Coronary artery (tissue), 2 donors: ENCODE data around the gene BICD1.
A peak's percentile ranks its signal among the peaks of the same experiment; 100 is the strongest.

ENCODE experiments used
- DNase-seq: peaks from one replicate; pipeline ENCODE4 v3.0.0-alpha.2; 2017; ENCODE audit warnings: low spot score
- H3K27ac ChIP-seq, 2 donors: fragments of 200-600 bp; sonication (generic); one replicate each; pipeline ENCODE4 v1.5.1; 2016 to 2019
- H3K4me3 ChIP-seq: fragments of 200-600 bp; sonication (generic); 2 replicates; pipeline ENCODE4 v1.5.1; 2016; ENCODE audit warnings: mild to moderate bottlenecking, moderate library complexity
- TF ChIP-seq, protein P1 (sequence below): fragments of 200-600 bp; sonication (generic); IDR thresholded peaks from one replicate; pipeline ENCODE4 v1.5.1; 2019; ENCODE audit warnings: antibody characterized with exemption

BICD1 gene

GRCh38 chr12:32397696-32398095 lies 291.0 kb downstream of the BICD1 start:
- no peak for DNase-seq
- Histone ChIP-seq H3K4me3 (no peak overlapping the region), H3K27ac (no peak overlapping the region)
- TF ChIP-seq, protein P1, sequence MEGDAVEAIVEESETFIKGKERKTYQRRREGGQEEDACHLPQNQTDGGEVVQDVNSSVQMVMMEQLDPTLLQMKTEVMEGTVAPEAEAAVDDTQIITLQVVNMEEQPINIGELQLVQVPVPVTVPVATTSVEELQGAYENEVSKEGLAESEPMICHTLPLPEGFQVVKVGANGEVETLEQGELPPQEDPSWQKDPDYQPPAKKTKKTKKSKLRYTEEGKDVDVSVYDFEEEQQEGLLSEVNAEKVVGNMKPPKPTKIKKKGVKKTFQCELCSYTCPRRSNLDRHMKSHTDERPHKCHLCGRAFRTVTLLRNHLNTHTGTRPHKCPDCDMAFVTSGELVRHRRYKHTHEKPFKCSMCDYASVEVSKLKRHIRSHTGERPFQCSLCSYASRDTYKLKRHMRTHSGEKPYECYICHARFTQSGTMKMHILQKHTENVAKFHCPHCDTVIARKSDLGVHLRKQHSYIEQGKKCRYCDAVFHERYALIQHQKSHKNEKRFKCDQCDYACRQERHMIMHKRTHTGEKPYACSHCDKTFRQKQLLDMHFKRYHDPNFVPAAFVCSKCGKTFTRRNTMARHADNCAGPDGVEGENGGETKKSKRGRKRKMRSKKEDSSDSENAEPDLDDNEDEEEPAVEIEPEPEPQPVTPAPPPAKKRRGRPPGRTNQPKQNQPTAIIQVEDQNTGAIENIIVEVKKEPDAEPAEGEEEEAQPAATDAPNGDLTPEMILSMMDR = no peak

DNA sequence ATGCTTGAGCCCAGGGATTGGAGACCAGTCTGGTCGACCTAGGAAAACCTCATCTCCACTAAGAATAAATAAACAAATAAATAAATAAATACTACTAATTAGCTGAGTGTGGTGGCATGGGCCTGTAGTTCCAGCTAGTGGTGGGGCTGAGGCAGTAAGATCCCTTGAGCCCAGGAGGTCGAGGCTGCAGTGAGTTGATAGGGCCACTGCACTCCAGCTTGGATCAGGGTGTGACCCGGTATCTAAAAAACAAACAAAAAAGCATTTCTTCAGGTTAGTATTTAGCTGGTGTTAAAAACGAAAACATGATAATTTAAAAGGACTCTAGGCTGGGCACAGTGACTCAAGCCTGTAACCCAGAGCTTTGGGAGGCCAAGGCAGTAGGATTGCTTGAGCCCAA lies 291.5 kb downstream of the BICD1 start:
- H3K27ac ChIP-seq = no peak overlapping the region
- no peak for DNase-seq
- H3K4me3 ChIP-seq = no peak overlapping the region
- TF ChIP-seq, protein P1 = no peak

GRCh38 chr12:32398816-32399369 lies 292.2 kb downstream of the BICD1 start:
- Histone ChIP-seq H3K27ac (peak overlapping the region in 1 of 2 donors; percentile 75), H3K4me3 (peak overlapping the region; percentile 90)
- no peak for DNase-seq
- TF ChIP-seq, protein P1 = no peak

- Histone ChIP-seq H3K4me3 (peak within 1 kb of the TSS; percentile 90), H3K27ac (peak within 1 kb of the TSS; percentile 54 to 75)
- TF ChIP-seq, protein P1 = no peak
- peak; percentile 88 for DNase-seq
Measured at GRCh38 chr12:32399370-32400113, 292.9 kb downstream of the BICD1 start, which contains the start of gene FGD4. TSS of gene FGD4 (plus strand) at chr12:32399558.

DNA sequence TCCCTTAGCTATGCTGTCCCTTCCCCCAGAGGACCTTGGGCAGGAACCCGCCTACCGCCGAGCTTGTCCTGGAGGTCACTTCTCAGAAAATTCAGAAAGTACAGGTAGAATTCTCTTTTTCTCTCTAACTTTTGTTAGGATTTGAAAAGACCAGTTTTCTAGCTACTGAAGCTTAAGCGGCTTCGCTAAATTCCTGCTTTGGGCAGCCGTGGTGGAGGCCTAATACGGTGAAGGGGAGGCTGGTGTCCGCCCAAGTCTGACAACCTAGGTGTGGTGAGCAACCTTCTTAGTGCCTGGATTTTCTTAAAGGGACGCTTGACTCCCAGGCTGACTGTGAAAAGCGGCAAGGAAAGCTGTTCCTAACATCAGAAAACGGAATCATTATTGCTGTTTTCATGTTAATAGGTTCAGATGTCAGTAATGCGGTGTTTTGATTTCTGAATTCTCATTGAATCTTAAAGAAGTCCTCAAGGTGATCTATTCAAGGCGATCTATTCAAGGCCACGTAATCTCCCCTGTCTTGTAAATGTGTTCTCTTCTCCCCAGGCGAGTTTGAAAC lies 293.5 kb downstream of the BICD1 start:
- no peak for DNase-seq
- TF ChIP-seq, protein P1 = no peak
- H3K27ac ChIP-seq = peak overlapping the region in 1 of 2 donors; percentile 75
- peak overlapping the region; percentile 90 for H3K4me3 ChIP-seq

DNA sequence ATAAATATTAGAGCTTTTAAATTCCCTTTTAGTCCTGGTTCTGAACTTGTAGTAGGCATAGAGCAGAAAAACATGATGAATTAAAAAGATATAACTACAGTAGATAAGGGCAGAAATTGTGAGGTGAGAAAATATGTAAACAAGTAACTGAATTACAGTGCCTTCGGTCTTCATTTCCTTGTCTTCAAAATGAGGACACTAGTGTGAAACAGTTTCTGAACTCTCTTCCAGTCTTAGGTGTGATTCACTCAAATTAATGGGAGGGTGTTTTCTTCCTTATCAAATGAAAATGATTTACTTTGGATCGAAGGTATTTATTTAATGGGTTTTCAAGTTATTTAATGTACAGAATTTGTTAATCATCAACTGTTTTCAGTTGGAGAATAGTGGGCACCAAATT lies 294.2 kb downstream of the BICD1 start:
- no peak overlapping the region for H3K27ac ChIP-seq
- no peak for DNase-seq
- TF ChIP-seq, protein P1 = no peak
- H3K4me3 ChIP-seq = peak overlapping the region; percentile 90

- TF ChIP-seq, protein P1 = no peak
- no peak for DNase-seq
- no peak overlapping the region for H3K4me3 ChIP-seq
- no peak overlapping the region for H3K27ac ChIP-seq
Measured at GRCh38 chr12:32402170-32402569, 295.5 kb downstream of the BICD1 start.
